ENCODE measurements around the gene FCGR3A.
"Not testable (repeated sequence)": the region's sequence is repeated elsewhere in the genome, so short reads cannot be mapped to it uniquely, and the experiment has no call there.

- TF ChIP-seq CTCF (IDR thresholded peaks at IDR 0.05); EZH2 (IDR thresholded peaks at IDR 0.05; ENCODE audit: borderline replicate concordance, insufficient read depth, low read depth, low read length, poor library complexity, severe bottlenecking): not testable (repeated sequence)
Observed at GRCh38 chr1:161542091-161542559, 7.5 kb downstream of the FCGR3A start.

Measured in B cell (primary cell).